ENCODE measurements around the gene GNA12. TPM values are rescaled to one million over a fixed set of nuclear protein-coding genes. Genes with fewer than 3 reads are reported as not detected.

GNA12 gene
- total and polyA plus RNA-seq, 10 of the 15 experiments (the other 5 are each of a cell fraction or from before 2014, with no cell fraction given) = 1.9 to 51.8 (median 12.6) TPM

GRCh38 chr7:2710286-2710655 is 133.8 kb downstream of the GNA12 start (continued):
- TF ChIP-seq NKRF (conservative IDR thresholded peaks at IDR 0.05) (no peak; the same call in 1 of the 2 replicates), EGR1 (IDR thresholded peaks at IDR 0.05; ENCODE audit: borderline replicate concordance in 1 of 2, low read depth in 2 of 2, low read length in 2 of 2) (no peak), FOXK2 (IDR thresholded peaks at IDR 0.05) (no peak), MLLT1 (IDR thresholded peaks at IDR 0.05) (0 out of 2 replicates have a peak, but pooled peaks have one; percentile 12), EP300 (IDR thresholded peaks at IDR 0.05; ENCODE audit: borderline replicate concordance in 1 of 2, control insufficient read depth in 1 of 2, low read depth in 2 of 2, low read length in 2 of 2) (peak; percentile 16 to 39; a peak in 1 of 4 replicates), BHLHE40 (IDR thresholded peaks at IDR 0.05; ENCODE audit: borderline replicate concordance in 1 of 2, low read depth in 2 of 2, low read length in 1 of 2) (peak in 1 of 2 experiments; percentile 3; a peak in 1 of 4 replicates), CBFB (IDR thresholded peaks at IDR 0.05; ENCODE audit: low read depth) (0 out of 2 replicates have a peak, but pooled peaks have one; percentile 61), ZBED1 (IDR thresholded peaks at IDR 0.05; ENCODE audit: borderline replicate concordance) (no peak), ZNF687 (IDR thresholded peaks at IDR 0.05) (peak; percentile 42; the same call in 1 of the 2 replicates), CREB1 (IDR thresholded peaks at IDR 0.05; ENCODE audit: low read depth) (0 out of 2 replicates have a peak, but pooled peaks have one; percentile 4), IRF4 (IDR thresholded peaks at IDR 0.05; ENCODE audit: low read depth, low read length) (0 out of 2 replicates have a peak, but pooled peaks have one; percentile 15), ZNF384 (IDR thresholded peaks at IDR 0.05; ENCODE audit: borderline replicate concordance, low read depth, low read length) (no peak), PRDM15 (CRISPR knock-in tag; IDR thresholded peaks at IDR 0.05) (no peak), MTA2 (IDR thresholded peaks at IDR 0.05; ENCODE audit: low read depth) (peak; percentile 25; the same call in 1 of the 2 replicates), IKZF2 (IDR thresholded peaks at IDR 0.05) (peak in 1 of 2 experiments; percentile 27; a peak in 1 of 4 replicates), TAF1 (IDR thresholded peaks at IDR 0.05; ENCODE audit: borderline replicate concordance, low read depth, low read length) (peak; percentile 64; the same call in 1 of the 2 replicates), MEF2A (IDR thresholded peaks at IDR 0.05; ENCODE audit: insufficient read depth, low read depth, low read length) (no peak)
